Mononuclear cell (primary cell): ENCODE results near the gene NSUN2. TPM values are rescaled to one million over a fixed set of nuclear protein-coding genes. Genes with fewer than 3 reads are reported as not detected.
"Not testable (repeated sequence)": the region's sequence is repeated elsewhere in the genome, so short reads cannot be mapped to it uniquely, and the experiment has no call there.

Source experiments
- H3K27me3 ChIP-seq: 2 replicates; pipeline ENCODE4 v1.6.0; 2011; ENCODE audit warnings: low read length, control low read depth; ENCODE audit not compliant: insufficient read depth
- H3K4me1 ChIP-seq: 2 replicates; pipeline ENCODE4 v1.5.1; 2011; ENCODE audit warnings: mild to moderate bottlenecking, low read length, control low read depth; ENCODE audit not compliant: insufficient read depth
- H3K4me3 ChIP-seq: 2 replicates; pipeline ENCODE4 v1.5.1; 2011; ENCODE audit warnings: mild to moderate bottlenecking, low read length, moderate library complexity
- H3K9me3 ChIP-seq: 2 replicates; pipeline ENCODE4 v1.5.1; 2011; ENCODE audit warnings: low read depth, mild to moderate bottlenecking, control low read depth, low read length
- total RNA-seq: library from RNA; depleted of rRNA; stranded (reverse); fragments of >200 nt; gene quantifications from one replicate; pipeline ENCODE4 v1.2.3, GENCODE V29; 2012

The NSUN2 gene
- total RNA-seq, 1 donor: 36.0 TPM

DNA sequence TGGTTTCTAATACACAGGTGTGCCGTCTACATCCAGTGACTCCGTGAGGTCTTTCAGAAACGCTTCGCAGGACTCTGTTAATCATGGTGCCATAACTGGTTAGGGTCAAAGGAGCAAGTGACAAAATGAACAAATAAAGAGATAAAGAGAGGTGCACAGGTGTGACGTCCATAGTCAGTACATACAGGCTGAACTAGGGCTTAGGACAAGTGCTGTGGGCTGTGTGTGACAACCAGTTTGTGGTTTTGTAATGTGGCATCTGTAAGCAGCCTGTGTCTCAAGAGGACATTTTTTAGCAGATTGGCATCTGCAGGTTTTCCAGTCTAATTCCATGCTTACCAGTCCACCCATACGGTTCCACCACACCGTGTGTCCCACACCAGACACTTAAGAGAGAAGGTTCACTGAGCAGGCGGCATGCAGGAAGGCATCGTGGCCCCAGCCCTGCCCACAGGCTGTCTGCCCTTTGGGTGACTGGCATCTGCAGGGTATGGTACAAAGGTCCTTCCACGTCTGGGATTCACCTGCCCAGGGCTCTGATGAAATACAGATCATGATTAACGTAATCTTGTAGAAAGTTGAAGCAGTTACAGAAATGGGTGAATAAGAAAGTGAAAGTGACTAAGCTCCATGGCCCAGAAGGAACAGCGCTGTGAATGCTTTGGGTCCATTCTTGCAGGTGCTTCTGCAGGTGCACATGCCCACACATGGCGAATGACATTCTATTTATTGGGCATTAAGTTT is 27.3 kb upstream of the NSUN2 start:
- no peak overlapping the region for H3K4me3 ChIP-seq
- H3K27me3 ChIP-seq: no peaks in the 10 kb centered on the region
- peaks cover 15% of the 10 kb centered on the region for H3K9me3 ChIP-seq

DNA sequence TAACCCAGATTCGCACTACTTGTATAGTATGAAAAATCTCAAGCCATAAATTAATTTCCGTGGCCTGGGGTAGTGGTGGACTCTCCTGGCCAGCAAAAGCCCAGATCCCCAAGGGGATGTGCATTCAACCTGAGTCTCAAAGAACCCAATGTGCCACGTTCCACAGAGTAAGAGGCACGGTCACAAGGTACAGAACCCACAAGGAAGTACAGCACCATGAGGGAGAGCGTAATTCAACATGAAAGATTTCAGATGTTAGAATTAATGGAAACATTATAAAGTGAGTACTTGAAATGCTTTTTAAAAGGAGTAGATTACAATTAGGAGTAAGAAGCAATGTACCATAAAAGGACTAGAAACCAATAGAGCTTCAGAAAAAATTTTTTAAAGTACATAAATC is 23.8 kb upstream of the NSUN2 start:
- peaks cover 15% of the 10 kb centered on the region for H3K9me3 ChIP-seq
- H3K4me1 ChIP-seq: peaks cover 5% of the 10 kb centered on the region
- H3K4me3 ChIP-seq: no peak overlapping the region
- no peaks in the 10 kb centered on the region for H3K27me3 ChIP-seq

More for the DNA sequence above, 27.3 kb upstream of the NSUN2 start:
- H3K4me1 ChIP-seq: peaks cover 5% of the 10 kb centered on the region

DNA sequence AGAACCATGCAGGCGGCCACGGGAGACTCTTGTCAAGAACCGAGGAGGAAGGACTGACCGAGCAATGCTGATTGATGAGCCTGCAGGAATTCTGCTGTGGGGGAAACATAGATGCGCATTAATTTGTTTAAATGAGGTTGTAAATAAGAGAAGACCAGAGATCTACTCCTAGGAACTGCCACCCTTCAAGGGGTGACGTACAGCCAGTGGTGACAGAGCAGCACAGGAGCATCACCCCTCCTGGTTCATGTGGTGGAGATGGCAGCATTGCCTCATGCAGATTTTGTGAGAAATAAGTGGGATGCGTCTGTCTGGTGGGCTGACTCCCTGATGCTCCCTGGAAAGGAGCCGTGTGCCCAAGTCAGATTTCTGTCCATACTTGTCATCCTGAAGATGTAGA is 22.6 kb upstream of the NSUN2 start:
- Histone ChIP-seq H3K27me3 (no peaks in the 10 kb centered on the region), H3K9me3 (peaks cover 15% of the 10 kb centered on the region), H3K4me1 (no peaks in the 10 kb centered on the region), H3K4me3 (no peak overlapping the region)

DNA sequence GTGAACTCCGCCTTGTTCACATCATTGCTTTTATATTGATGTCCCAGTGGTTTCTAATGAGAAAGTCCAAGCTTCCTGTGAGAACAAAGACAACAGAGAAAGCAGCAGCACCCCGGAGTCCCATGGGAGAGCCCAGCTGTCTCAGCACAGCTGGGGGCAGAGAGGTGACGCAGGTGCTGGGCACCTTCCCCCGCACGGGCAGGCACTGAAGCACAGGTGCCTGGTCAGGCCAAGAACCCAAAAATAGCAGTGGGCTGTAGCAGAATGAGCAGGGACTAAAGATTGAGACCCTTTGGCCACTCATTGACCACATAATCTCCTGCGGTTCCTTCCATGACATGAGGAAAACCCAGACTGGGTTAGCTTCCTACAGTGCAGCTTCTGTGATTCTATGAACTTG is 19.2 kb upstream of the NSUN2 start:
- Histone ChIP-seq H3K9me3 (peaks cover 14% of the 10 kb centered on the region), H3K4me1 (peaks cover 15% of the 10 kb centered on the region), H3K4me3 (no peak overlapping the region), H3K27me3 (no peaks in the 10 kb centered on the region)

DNA sequence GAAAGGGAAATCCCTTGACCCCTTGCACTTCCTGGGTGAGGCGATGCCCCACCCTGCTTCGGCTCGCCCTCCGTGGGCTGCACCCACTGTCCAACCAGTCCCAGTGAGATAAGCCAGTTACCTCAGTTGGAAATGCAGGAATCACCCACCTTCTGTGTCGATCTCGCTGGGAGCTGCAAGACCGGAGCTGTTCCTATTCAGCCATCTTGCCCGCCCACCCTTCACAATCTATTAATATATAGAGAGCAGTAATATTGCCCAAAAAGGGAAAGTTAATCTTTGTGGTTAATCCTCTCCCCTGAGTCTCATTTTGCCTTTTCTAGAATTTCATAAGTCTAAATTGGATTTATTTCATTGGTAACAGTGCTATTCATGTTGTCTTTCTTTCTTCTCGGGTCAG is 16.8 kb upstream of the NSUN2 start:
- H3K27me3 ChIP-seq: no peaks in the 10 kb centered on the region
- H3K4me3 ChIP-seq: no peak overlapping the region
- H3K9me3 ChIP-seq: no peaks in the 10 kb centered on the region
- H3K4me1 ChIP-seq: peaks cover 29% of the 10 kb centered on the region

DNA sequence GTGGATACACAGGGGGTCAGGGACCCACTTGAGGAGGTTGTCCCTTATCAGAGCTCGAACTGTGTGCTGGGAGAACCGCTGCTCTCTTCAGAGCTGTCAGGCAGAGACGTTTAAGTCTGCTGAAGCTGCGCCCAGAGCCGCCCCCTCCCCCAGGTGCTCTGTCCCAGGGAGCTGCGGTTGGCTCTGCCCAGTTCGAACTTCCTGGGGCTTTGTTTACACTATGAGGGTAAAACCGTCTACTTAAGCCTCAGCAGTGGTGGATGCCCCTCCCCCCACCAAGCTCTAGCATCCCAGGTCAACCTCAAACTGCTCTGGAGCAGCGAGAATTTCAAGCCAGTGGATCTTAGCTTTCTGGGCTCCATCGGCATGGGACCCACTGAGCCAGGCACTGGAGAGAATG is 16.3 kb upstream of the NSUN2 start:
- no peaks in the 10 kb centered on the region for H3K9me3 ChIP-seq
- H3K4me3 ChIP-seq: no peak overlapping the region
- peaks cover 34% of the 10 kb centered on the region for H3K4me1 ChIP-seq
- H3K27me3 ChIP-seq: no peaks in the 10 kb centered on the region

DNA sequence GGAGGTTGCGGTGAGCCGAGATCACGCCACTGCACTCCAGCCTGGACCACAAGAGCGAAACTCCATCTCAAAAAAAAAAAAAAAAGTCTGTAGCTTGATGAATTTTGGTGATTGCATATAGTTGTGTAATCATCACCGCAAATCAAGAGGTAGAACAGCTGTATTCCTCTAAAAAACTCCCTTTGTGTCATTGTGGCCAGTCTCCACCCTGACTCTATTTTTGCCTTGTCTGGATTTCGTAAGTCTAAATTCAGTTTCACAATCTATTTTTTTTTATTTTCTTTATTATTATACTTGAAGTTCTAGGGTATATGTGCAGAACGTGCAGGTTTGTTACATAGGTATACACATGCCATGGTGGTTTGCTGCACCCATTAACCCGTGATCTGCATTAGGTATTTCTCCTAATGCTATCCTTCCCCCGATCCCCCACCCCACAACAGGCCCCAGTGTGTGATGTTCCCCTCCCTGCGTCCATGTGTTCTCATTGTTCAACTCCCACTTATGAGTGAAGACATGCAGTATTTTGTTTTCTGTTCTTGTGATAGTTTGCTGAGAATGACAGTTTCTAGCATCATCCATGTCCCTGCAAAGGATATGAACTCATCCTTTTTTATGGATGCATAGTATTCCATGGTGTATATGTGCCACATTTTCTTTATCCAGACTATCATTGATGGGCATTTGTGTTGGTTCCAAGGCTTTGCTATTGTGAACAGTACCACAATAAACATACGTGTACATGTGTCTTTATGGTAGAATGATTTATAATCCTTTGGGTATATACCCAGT is 12.9 kb upstream of the NSUN2 start:
- not testable (repeated sequence) for H3K4me3 ChIP-seq, H3K27me3 ChIP-seq, H3K9me3 ChIP-seq
- H3K4me1 ChIP-seq: peaks cover 43% of the 10 kb centered on the region

DNA sequence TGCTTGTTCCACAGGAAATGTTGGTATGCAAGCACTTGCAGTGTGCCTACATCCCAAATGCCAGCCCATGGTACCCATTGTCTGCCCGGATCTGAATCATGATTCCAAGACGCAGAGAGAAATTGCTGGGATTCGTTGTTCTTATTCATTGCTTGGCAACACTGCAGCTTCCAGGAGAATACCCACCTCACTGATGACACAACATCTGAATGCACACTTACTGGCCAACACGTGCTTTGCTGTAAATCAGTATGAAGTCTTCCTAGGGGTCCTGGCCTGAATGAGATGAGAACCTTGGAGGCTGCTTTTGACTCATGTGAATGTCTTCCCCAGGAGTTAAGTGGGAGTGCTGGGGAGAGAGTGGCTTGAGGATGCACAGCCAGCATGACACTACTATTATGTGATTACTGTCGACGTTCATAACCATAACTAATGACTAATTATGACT is 12.0 kb upstream of the NSUN2 start:
- no peak overlapping the region for H3K4me3 ChIP-seq
- no peaks in the 10 kb centered on the region for H3K27me3 ChIP-seq
- H3K9me3 ChIP-seq: no peaks in the 10 kb centered on the region
- peaks cover 40% of the 10 kb centered on the region for H3K4me1 ChIP-seq

DNA sequence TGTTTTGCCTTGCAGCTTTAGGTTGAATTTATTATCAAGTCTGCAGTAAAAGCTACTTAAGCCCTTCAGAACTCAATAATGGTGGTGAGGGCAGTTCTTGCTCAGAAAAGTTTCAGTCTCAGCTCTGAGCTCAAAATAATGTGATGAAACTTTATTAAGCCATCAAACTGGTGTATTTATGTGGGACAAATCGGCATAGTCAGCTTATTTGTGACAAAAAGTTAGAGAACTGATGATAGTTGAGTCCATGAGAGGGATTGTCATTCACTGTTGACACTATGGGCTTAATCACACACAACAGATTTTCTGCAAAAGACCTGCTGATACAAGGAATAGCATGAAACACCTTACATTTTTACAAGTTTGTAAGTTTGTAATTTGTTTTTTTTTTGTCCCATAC is 9.8 kb upstream of the NSUN2 start:
- Histone ChIP-seq H3K9me3 (no peaks in the 10 kb centered on the region), H3K4me1 (peaks cover 46% of the 10 kb centered on the region), H3K4me3 (no peak overlapping the region), H3K27me3 (no peaks in the 10 kb centered on the region)

DNA sequence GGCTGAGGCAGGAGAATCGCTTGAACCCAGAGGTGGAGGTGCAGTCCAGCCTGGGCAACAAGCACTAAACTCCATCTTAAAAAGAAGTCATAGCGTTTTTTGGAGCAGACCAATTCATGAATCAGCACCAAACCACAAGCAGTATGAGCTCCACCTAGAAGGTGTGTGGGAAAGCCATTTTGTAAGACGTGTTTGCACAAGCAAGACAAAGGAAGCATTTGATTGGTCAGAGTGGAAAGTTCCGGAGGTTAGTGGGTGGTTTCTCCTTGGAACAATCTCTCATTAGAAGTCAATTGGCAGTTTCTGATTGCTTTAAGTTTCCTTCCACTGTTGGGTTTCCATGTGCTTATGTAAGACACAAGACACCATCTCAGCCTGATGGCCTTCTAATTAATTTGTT is 5.4 kb upstream of the NSUN2 start:
- Histone ChIP-seq H3K27me3 (no peaks in the 10 kb centered on the region), H3K4me1 (peaks cover 43% of the 10 kb centered on the region), H3K9me3 (no peaks in the 10 kb centered on the region), H3K4me3 (no peak overlapping the region)

DNA sequence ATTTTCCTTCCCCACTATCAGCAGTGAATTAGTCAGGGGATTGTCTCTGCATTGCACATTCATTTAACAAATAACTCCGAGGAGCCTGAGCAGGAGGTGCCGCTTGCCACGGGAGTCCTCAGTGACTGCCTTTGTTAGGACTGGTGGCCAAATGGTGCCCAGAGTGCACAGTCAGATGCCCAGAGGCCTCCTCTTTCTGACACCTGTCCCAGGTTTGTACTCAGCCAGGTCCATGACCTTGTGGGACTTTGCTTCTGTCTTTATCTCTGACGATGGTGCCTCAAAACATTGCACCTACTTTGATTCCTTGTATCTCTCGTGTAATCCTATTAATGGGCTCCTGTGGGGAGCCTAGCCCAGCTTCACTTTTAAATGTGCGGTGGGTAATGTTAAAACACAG is 4.7 kb upstream of the NSUN2 start:
- Histone ChIP-seq H3K4me1 (peaks cover 43% of the 10 kb centered on the region), H3K9me3 (no peaks in the 10 kb centered on the region), H3K4me3 (no peak overlapping the region), H3K27me3 (no peaks in the 10 kb centered on the region)

DNA sequence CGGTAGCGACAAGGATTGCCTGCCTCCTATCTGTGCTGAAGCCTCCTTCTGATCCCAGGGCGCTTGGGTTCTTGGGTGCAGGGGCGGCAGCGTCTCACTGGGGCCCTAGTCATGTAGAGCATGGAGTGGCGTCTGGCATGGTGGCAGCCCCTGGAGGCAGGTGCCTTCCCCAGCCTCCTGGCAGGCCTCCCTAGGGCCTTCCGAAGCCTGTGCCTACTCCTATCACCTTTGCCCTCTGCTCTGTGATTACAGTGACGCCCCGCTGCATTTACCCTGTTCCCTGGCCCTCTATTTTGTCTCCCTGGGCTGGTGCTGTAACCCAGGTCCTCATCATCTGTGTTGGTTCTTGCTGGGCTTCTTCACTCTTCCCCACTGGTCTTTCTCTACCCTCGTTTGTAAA is 4.2 kb upstream of the NSUN2 start:
- peaks cover 48% of the 10 kb centered on the region for H3K4me1 ChIP-seq
- no peaks in the 10 kb centered on the region for H3K27me3 ChIP-seq
- H3K4me3 ChIP-seq: no peak overlapping the region
- H3K9me3 ChIP-seq: no peaks in the 10 kb centered on the region

DNA sequence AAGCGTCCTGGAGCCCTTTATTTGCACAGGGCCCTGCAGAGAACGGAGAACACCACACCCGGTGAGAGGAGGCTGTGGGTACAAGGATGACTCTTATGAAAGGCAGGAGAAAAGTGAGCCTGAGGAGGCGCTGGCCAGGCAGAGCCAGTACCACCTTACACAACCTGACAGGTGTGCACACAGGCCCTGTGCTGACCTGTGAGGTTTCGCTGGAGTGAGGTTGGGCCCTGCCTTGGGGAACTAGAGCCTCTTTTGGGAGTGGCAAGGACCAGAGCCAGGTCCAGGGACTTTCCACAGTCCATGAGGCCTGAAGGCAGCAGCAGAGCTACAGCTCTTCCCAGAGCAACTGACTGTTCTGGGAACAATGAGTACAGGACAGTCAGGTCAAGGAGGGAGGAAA is 3.4 kb upstream of the NSUN2 start:
- Histone ChIP-seq H3K4me1 (peaks cover 55% of the 10 kb centered on the region), H3K27me3 (no peaks in the 10 kb centered on the region), H3K9me3 (no peaks in the 10 kb centered on the region), H3K4me3 (no peak overlapping the region)

DNA sequence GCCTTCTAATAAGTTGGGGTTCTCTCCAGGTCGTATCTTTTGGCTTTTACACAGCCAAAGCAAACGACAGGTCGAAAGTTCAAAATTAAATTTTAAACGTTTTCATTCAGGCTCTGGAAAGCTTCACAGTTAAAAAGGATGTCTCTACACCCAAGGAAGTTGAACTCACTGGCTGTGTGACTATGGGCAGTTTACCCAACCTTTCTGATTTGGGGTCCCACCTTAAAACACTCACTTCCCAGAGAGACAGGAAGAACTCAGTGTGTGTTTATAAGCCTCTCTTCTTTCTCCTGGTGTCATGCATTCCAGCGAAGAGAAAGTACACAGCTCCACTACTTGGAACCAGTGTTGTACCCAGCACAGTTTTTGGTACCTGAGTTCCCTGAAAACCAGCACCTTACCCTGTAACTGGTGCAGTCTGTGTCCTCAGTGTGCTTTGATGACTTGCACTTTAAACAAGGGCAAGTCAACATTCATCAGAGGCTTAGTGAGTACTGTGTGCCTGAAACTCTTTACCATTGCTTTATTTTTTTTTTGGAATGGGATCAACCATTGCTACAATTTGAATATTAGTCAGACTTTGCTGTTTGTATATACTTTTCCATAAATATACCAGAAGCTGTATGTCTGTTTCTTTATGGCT is 2.1 kb upstream of the NSUN2 start:
- H3K4me1 ChIP-seq: peaks cover 59% of the 10 kb centered on the region
- H3K4me3 ChIP-seq: no peak overlapping the region
- H3K27me3 ChIP-seq: no peaks in the 10 kb centered on the region
- no peaks in the 10 kb centered on the region for H3K9me3 ChIP-seq

DNA sequence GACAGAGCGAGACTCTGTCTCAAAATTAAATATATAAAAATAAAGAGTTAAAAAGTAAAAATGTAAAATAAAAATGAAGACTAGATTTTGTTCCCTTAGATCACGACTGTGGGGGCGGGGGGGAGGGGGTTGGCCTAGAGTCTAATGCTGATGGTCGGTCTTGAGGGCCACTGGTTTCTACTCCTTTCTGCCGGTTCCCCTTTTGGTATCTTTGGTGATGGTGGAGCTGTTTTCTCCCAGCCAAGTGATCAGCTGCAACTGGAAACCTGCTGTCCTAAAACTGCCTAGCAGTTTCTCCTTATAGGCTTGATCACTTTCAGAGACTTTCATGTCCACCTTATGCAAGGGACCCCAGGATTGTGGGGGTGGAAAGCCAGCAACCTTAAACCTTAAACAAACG is 1.5 kb upstream of the NSUN2 start:
- Histone ChIP-seq H3K4me1 (peaks cover 58% of the 10 kb centered on the region), H3K9me3 (no peaks in the 10 kb centered on the region), H3K4me3 (peak overlapping the region; percentile 84), H3K27me3 (no peaks in the 10 kb centered on the region)
